WTC11 (cell line): ENCODE measurements around the gene HPN.

ENCODE experiments used
- CTCF ChIP-seq: fragments of 200-600 bp; IDR thresholded peaks from 2 replicates; pipeline ENCODE4 v1.8.0; 2022; ENCODE audit warnings: antibody characterized with exemption
- E2F1 ChIP-seq: sonication (generic); formaldehyde crosslinking; IDR thresholded peaks from 2 replicates; pipeline ENCODE4 v1.8.0; 2022; ENCODE audit warnings: mild to moderate bottlenecking, missing genetic modification reagents
- USF2 ChIP-seq: sonication (generic); formaldehyde crosslinking; IDR thresholded peaks from 2 replicates; pipeline ENCODE4 v1.8.1; 2023; ENCODE audit warnings: mild to moderate bottlenecking, missing genetic modification reagents, moderate library complexity

- TF ChIP-seq USF2 (CRISPR knock-in tag) (no peak), E2F1 (CRISPR knock-in tag) (no peak), CTCF (no peak)
Measured at GRCh38 chr19:35106898-35107541, 65.5 kb downstream of the HPN start.
